Hepatocyte (in vitro differentiated cells): Measurements from ENCODE around the gene FAM89B.

Source experiments
- EZH2 ChIP-seq: fragments of 200-600 bp; sonication (generic); IDR thresholded peaks from 2 replicates; pipeline ENCODE4 v1.6.1; 2016; ENCODE audit warnings: antibody characterized with exemption, mild to moderate bottlenecking, borderline replicate concordance
- TF ChIP-seq, protein P1 (sequence below): fragments of 200-600 bp; sonication (generic); IDR thresholded peaks from 2 replicates; pipeline ENCODE4 v1.5.1; 2016; ENCODE audit warnings: antibody characterized with exemption, mild to moderate bottlenecking; ENCODE audit not compliant: poor library complexity

GRCh38 chr11:65558002-65558929 lies 14.1 kb upstream of the FAM89B start, which contains the start of gene LTBP3:
- TF ChIP-seq, protein P1, sequence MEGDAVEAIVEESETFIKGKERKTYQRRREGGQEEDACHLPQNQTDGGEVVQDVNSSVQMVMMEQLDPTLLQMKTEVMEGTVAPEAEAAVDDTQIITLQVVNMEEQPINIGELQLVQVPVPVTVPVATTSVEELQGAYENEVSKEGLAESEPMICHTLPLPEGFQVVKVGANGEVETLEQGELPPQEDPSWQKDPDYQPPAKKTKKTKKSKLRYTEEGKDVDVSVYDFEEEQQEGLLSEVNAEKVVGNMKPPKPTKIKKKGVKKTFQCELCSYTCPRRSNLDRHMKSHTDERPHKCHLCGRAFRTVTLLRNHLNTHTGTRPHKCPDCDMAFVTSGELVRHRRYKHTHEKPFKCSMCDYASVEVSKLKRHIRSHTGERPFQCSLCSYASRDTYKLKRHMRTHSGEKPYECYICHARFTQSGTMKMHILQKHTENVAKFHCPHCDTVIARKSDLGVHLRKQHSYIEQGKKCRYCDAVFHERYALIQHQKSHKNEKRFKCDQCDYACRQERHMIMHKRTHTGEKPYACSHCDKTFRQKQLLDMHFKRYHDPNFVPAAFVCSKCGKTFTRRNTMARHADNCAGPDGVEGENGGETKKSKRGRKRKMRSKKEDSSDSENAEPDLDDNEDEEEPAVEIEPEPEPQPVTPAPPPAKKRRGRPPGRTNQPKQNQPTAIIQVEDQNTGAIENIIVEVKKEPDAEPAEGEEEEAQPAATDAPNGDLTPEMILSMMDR: no peak
- no peak for TF ChIP-seq EZH2
